HG03469 (cell line): Measurements from ENCODE around the gene GNAS-AS1.
"Not testable (repeated sequence)": the region's sequence is repeated elsewhere in the genome, so short reads cannot be mapped to it uniquely, and the experiment has no call there.

ENCODE experiments used
- ATAC-seq: cut with Tn5 transposase; IDR thresholded peaks from one replicate; pipeline ENCODE4 v1.9.1; 2021; ENCODE audit warnings: mild to moderate bottlenecking, moderate library complexity, moderate number of reproducible peaks; ENCODE audit not compliant: unreplicated experiment

GNAS-AS1 gene

DNA sequence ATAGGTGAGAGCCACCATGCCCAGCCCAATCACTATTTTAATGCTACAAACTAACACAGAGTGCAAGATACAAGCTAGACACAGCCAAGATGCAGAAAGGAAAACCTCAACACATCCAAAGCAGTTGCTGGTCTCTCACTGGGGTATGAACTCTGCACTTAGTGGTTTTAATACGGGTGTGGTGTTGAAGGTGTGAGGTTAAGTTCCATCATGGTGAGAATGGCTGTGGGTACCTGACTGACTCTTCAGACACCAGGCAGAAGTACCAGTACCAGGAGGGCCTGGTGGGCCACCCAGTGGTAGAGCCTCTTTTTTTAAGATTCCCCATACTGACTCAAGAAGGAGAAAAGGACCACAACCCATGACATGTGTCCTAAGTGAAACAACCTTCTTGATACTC, 13.0 kb downstream of the GNAS-AS1 start:
- ATAC-seq: no peak

DNA sequence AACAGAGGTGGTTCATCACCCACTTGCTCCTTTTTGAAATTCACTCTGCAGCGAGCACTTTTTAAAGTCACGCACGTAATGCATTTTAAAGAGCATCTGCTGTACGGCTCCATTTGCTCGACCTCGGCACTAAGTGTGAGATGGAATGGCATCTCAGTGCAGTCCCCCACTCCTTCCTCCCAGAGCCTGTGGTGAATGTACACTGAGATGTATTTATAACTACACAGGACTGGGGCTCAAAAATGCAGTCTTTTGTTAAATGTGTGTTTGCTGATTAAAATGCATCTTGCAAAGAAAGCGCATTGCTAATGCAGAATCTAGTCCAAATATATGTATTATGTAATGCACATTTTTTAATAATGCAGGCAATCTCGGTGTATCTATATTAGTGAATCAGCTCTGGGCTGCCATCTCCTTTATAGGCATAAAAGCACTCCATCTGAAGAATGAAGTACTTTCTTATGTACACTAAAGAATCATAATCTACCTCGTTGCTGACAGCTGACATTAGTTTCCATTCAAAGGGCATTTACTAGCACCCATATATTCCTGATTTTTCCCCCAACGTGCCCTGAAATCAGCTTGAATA, 14.0 kb downstream of the GNAS-AS1 start:
- no peak for ATAC-seq

DNA sequence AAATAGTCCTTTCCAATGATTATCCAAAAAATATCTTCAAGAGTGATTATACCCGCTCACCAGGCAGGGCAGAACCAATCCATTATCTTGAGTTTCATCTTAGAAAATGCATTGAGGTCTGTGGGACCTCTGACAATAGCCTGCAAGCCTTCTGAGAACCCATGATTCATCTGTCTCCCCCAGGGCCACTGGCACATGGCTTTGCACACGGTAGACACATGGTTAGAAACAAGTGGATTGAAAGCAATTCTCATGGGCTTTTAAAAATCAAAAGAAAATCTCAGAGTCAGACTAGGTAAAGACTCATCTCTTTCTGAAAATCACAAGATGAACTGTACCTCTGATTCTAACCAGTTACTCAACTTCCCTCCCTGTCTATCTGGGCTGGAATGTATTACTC, 15.5 kb downstream of the GNAS-AS1 start:
- no peak for ATAC-seq

DNA sequence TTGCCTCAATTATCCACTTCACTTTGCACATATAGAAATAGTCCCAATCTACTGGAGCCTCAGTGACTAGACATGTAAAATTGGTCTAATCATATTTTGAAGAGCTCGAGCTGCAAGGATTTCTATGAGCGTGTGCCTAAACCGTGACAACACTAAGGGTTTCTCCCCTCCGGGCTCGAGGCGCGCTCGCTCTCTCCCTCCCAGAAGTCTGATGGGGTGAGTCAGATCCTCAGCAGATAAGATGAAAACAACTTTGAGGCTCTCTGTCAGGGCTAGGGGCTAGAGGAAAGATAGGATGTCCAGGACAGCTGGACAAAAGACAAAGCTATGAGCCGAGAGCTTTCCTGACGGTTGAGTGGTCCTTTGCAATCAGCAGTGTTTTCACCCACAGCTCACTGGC, 16.8 kb downstream of the GNAS-AS1 start:
- no peak for ATAC-seq

DNA sequence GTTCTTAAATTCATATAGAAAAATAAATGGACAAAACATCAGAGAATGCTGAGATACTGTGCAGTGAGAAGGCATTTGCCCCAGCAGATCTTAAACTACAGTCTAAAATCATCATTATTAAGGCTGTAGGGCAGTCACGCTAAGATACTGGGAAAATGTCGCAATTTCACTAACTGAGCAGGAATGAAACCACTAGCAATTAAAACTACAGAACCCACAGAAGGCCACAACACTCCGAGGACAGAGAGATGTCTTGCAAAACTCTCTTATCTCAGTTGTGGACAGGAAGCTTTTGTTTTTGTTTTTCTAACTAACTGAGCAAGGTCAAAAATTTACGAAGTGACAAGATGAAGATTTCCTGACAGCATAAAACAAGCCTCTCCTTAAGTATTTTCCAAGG, 18.2 kb downstream of the GNAS-AS1 start:
- ATAC-seq: no peak

DNA sequence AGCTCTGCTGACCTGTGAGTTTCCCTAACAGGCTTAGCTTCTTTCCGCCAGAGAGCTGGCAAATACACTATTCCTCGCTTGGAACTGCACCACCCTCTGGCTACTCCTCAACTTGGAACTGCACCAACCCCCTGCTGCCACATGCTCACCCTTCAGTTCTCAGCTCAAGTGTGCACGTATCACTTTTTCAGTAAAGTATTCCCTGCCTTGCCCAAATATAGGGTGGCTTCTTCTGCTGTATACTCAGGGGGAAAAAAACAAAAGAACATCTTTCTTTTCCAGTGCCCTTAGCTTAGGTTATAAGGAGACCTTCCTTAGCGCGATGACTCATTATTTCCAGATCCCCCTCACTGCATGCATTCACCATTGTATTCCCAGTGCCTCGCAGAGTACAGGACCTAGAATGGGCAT, 21.2 kb downstream of the GNAS-AS1 start:
- ATAC-seq: no peak

DNA sequence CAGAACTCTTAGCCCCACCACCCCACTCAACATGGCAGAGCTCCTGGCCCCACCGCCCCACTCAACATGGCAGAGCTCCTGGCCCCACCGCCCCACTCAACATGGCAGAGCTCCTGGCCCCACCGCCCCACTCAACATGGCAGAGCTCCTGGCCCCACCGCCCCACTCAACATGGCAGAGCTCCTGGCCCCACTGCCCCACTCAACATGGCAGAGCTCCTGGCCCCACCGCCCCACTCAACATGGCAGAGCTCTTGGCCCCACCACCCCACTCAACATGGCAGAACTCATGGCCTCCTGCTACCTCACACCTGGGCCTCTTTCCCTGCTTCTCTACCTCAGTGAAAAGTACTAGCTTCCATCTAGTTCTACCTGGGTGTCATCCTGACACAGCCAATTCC, 21.9 kb downstream of the GNAS-AS1 start:
- ATAC-seq: not testable (repeated sequence)

DNA sequence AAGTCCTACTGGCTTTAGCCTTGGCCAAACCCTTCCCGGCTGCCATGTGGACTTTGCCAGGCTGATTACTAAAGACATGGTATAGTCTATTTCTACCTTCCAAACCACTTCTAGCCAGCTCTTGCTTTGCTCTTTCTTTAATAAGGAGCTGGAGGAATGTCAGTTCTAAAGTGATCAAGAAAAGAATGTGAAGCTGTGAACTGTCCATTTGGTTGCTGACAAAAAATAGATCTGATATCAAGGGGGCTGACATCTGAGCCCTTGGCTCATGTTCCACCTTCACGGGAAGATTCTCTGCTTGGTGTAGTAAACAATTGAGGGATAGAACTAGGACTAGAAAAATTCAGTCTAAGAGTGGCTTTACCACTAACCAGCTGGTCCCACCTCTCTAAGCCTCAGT, 22.6 kb downstream of the GNAS-AS1 start:
- ATAC-seq: no peak

DNA sequence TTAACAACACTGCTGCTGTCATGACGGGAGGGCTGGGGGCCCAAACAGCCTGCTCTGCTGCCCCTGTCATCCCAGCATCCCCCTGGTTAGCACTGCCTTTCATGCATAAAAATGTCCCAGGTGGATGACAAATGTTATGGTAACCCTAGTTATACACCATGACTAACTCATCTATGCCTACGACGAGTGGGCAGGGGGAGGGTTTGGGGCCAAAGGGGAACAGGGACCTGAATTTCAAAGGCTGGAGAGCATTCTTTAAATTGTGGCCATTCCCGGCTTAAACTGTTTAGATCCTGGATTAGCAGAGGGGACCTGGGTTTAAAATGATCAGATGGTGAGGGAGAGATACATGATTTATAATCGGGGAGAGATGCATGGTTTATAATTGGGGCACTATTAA, 24.4 kb downstream of the GNAS-AS1 start:
- no peak for ATAC-seq

DNA sequence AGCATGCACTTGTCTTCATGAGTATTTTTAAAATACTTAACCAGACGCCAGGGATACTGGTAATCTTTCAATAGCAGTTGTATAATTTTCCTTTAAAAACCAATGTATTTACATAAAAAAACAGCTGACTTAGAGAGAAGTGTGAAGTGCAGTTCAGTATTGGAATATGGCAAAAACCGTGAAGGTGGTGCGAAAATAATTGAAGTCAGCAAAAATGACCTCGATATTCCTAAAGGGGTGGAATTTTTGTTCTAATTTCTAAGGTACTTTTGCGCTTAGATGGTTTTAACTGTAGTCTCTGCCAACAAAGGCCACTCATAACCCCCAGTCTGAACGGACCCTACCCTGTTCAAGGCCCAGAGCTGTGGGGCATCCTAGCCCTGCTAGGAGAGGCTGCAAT, 25.3 kb downstream of the GNAS-AS1 start:
- ATAC-seq: no peak

DNA sequence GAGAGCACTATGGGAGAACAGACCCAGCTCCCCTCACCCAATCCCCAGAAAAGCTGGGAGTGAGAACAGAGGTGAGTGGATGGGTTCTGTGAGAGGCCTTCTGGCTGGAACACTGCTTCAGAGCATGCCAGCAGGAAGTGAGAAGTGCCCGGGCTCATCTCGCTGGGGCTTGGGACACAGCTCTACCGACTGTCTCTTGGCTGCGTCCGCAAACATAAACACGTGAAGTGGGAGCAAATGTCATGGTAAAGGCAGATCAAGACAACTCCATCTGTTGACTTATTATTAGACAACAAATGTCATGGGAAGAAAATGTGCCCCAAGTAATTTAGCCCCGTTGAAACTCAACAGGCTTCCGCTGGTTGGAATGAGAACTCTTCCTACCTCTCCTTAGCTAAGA, 25.9 kb downstream of the GNAS-AS1 start:
- ATAC-seq: no peak

DNA sequence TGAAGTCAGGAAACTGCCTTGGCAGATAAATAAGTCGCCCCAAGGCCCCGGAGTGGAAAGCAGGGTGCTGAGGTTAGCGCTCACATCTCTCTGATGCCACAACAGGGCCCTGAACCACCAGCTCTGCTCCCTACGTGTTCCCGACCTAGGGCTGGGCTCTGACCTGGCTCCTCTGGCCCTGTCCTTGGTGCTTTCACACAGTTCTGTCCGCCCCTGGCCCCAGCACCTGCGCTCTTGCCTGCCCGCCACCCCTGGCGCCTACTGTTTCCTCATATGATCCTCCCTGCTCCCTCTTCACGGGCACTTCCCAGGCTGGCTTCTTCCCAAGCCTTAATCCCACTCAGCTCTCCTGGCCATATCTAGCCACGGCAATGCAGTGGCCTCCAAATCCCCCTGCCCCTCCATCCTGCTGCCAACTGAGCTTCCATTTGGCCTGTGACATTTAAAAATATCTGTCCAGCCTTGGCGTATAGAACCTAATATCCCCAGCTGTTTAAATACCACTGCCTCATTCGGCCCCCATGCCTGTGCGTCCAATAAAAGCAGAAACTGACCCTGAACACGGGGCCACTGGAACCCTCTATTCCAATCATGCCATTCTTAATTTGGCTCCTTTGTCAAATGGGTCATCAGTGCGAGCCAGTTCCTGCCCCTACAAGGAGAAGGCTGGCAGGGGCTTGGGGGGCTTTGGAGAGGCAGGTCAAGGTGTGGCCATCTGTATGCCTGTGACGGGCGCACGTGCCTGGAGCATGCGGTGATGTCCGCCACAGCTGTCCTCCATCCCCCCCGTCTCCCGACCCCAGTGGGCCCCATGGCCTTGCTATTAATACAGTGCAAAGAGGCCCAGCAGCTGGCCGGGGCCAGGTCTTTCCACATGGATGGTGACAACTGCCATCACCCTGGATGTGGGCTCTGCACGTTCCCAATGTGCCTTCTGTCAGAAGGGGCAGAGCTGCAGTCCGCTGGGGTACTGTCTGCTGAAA, 27.7 kb downstream of the GNAS-AS1 start:
- no peak for ATAC-seq

DNA sequence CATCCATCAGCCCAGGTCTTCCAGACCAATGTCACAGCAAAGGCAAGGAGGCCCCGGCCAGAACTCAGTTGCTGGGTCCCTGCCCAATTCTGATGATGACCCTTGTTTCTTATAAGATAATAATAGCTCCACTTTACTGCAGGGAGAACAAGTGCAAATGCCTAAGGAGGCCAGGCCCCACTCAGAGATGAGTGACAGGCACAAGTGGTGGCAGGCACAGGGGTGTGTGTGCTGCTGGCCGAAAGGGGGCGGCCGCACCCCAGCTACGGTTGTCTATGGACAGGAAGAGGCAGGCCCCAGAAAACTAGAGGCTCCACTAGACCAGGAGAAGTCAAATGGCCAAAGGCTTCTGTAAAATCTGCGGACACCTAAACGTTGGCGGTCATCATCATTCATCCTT, 28.6 kb downstream of the GNAS-AS1 start:
- no peak for ATAC-seq

DNA sequence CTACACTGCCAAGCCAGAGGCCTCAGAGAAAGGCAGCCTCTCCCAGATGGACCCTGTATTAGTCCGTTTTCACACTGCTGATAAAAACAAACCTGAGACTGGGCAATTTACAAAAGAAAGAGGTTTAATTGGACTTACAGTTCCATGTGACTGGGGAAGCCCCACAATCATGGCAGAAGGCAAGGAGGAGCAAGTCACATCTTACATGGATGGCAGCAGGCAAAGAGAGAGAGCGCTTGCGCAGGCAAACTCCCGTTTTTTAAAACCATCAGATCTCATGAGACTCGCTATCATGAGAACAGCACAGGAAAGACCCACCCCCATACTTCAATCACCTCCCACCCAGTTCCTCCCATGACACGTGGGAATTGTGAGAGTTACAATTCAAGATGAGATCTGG, 30.2 kb downstream of the GNAS-AS1 start:
- not testable (repeated sequence) for ATAC-seq

DNA sequence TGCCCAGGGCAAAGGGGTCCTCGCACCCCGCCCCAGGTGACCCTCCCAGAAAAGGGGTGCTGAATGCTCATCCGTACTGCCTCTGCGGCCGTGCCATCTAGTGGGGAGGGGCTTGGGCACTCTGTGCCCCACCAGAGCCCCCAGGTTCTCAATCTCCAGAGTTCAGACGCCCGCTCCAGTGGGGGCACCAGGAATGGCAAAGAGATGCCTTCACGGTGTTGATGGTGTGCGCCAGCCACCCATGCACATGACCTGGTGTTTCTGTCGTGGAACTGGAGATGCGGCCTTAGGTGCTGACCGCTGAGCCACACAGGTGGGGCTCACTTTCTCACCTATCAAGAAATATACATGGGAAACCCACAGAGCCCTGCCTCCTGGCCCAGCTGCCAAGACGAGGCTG, 30.8 kb downstream of the GNAS-AS1 start:
- no peak for ATAC-seq

DNA sequence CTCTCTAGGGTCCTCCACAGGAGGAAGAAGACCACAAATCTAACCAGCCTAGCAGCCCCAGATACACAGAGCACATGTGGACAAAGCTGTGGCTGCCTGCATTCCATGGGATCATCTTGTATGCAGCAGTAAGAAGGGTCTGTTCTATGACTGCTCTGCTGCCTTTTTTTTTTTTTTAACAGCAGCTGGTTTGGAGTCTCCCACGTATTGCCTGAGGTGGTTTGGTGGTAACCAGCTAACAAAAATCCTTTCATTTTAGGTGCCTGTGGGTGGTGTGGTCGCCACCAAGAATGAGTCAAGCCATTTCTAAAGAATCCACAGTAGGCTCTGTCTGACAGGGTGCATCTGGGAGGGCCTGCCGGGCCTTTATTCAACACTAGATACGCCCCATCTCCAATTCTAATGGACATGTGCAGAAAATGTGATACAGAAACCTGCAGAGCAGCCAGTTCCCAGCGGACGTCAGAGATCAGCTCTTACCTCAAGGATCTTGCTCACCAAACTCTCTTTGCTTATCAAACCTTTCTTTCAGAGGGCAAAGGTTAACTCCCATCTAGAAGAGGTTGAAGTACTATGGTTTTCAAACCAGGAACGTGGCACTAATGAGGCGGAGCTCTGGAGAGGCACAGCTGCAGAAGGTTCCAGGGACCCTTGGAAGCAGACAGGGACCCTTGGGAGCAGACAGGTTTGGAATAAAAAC, 32.0 kb downstream of the GNAS-AS1 start:
- no peak for ATAC-seq

DNA sequence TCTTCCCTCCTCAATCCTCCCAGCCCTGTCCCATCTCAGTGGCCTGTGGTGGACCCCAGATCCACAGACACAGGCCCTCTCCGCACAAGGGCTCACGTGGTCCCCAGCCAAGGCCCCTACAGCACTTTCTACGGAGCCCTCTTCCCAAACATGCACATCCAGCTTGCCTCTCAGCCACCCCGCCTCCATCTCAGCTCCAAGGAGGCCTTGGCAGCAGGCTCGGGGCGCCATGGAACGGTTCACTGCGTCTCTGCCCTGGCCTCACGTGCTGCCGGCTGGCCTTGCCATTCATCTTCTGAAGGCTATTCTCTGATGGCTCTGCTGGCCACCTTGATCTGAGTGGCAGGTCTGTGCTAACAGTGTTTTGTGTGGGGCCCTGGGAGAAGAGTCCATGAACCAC, 33.0 kb downstream of the GNAS-AS1 start:
- no peak for ATAC-seq

DNA sequence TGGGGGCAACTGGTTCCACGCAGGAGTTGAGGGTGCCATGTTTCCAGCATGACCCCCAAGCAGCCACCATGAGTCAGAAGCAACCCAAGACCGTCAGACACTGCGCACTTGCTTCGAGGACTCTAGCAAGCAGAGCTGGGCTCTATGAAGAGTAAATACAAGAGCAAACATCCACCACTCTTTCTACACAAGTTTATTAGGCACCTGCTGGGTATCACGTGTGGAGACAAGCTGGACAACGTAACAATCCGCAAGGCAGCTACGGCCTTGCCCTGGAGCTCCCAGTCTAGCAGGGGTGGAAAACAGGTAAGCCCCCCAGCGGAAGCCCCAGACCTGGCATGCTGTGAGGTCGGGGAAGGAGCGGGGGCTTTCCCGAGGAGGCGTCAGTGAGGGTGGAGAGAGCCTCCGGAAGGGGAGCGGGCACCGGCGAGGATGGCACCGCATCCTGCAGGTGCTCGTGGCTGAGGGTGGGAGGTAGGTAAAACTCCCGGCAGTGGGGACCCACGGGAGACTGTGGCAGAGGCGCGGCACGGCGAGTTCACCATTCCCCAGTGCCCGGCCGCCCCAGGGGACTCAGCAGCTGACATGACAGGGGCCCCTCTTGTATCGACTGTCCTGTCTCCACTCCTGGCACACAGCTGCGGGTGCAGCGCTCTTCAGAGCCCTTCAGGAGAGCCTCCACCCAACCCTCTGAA, 33.6 kb downstream of the GNAS-AS1 start:
- ATAC-seq: no peak

DNA sequence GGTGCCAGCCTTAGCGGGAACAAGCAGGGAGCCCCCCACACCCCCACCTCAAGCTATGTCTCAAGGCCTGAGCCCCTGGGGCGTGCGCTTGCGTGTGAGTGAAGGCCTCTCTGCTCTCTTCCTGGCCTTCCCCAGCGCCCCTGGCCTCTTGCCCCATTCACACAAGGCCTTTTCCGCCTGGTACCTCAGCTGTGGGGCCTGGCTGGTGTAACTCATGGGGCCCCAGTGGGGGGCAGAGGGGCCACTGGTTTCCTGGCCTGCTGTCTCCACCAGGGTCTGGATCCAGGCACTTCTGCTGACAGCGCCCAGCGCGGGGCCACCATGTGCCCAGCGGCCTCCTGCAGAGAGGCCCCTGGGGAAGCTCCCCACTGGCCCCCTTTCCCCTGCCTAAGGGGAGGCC, 34.7 kb downstream of the GNAS-AS1 start:
- no peak for ATAC-seq

DNA sequence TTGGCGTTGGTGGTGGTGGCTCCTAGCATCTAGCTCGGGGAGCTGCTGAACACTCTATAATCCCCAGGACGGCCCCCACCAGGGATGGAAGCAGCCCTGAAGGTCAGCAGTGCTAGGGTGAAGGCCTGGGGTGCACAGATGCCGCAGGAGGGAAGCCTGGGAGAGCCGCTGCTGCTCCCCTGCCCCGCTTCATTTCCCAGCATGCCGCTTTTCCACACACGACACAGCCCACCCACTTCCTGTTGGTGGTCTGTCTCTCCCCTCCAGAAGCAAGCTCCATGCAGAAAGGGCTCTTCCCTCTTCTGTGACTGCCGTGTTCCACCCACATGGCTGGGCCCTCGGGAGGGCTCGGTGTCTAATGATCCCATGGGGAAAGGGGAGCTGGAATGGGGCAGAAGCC, 35.3 kb downstream of the GNAS-AS1 start:
- no peak for ATAC-seq

DNA sequence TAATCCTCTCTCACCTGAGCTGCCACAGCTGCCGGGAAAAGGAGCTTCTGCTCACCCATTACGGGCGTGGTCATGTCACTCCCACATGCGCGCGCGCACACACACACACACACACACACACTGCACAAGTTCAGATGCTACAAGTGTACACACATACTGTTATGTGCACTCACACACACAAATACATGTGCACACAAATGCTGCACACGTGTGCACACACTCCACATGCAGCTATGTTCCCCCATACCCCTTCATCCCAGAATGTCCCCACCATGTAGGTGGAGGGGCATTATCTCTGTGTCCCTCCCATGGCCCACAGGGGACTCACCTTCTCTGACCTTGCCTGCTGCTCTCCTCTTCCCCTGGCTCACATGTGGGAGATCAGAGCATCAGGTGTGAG, 37.3 kb downstream of the GNAS-AS1 start:
- no peak for ATAC-seq
